Measurements from ENCODE around the gene ACAD11. TPM values are rescaled to one million over a fixed set of nuclear protein-coding genes. Genes with fewer than 3 reads are reported as not detected.

Gene ACAD11
- total RNA-seq, 2 donors from 2014 or later = 52.8 to 100 TPM

DNA sequence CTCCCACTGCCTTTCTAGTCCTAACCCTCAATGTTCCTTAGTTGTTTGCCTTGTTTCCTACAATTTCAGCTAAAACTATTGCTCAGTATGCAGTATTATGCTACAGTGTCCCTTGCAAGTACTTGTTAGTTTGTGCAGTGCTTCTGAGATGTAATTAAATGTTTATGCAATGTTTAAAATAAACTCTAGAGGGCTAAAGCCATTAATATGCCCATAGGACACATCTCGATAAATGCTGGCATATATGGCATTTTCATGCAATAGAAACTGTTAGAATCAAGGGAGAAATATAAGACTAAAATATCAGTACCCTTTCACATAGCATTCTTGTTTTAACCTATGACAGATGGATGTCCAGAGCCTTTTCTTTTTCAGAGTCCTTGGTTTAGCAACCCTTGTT, 122.3 kb downstream of the ACAD11 start:
- ATAC-seq (ENCODE audit: insufficient number of reproducible peaks, low FRiP score, low read depth) (no peak), DNase-seq (ENCODE audit: low spot score) (no peak)
- Histone ChIP-seq H3K27me3 (replicated peaks; ENCODE audit: insufficient read depth) (no peaks in the 10 kb centered on the region), H3K27ac (peak overlapping the region in 1 of 2 donors; percentile 54), H3K4me1 (ENCODE audit: control insufficient read depth in 1 of 2, low read depth in 2 of 2) (peaks cover 5 to 12% of the 10 kb centered on the region in 2 donors), H3K9me3 (no peaks in the 10 kb centered on the region), H3K4me3 (no peak overlapping the region), H3K36me3 (peaks cover 13% of the 10 kb centered on the region)
- TF ChIP-seq, protein P1, sequence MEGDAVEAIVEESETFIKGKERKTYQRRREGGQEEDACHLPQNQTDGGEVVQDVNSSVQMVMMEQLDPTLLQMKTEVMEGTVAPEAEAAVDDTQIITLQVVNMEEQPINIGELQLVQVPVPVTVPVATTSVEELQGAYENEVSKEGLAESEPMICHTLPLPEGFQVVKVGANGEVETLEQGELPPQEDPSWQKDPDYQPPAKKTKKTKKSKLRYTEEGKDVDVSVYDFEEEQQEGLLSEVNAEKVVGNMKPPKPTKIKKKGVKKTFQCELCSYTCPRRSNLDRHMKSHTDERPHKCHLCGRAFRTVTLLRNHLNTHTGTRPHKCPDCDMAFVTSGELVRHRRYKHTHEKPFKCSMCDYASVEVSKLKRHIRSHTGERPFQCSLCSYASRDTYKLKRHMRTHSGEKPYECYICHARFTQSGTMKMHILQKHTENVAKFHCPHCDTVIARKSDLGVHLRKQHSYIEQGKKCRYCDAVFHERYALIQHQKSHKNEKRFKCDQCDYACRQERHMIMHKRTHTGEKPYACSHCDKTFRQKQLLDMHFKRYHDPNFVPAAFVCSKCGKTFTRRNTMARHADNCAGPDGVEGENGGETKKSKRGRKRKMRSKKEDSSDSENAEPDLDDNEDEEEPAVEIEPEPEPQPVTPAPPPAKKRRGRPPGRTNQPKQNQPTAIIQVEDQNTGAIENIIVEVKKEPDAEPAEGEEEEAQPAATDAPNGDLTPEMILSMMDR (IDR thresholded peaks at IDR 0.05) = no peak

DNA sequence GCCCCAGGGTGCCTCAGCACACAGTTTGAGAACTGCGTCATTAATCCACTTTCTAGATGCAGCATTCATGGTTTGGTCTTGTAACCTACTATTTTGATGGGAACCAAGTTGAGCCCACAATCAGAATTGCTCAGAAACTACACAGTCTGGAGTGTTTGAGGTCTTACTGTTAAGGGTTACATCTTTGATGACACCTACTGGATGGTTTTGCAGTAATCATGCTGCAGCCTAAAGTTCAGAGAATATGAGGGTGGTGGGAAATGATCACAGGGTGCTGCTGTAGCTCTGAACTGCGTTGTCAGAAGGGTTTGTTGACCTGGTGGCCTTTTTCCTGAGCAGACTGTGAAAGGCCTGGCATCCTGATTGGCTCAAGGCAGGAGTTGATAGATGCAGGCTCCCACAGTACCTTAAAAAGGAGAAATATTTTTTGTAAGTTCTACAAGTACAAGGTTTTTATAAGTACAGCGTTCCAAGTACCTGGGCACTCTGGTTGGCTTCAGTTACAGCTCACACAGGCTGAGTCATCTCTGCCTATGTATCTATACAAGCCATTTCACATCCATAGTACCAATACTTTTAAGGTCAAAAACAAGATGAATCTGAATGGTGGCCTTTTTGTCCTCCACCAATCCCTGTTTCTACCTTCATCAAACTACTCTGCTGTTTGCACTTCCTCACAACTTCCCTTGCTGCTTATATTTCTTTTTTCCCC, 123.0 kb downstream of the ACAD11 start:
- no peaks in the 10 kb centered on the region for H3K27me3 ChIP-seq (replicated peaks; ENCODE audit: insufficient read depth)
- DNase-seq (ENCODE audit: low spot score) (no peak), ATAC-seq (ENCODE audit: insufficient number of reproducible peaks, low FRiP score, low read depth) (peak; percentile 2)
- H3K36me3 ChIP-seq = peaks cover 13% of the 10 kb centered on the region
- no peak overlapping the region for H3K4me3 ChIP-seq
- H3K9me3 ChIP-seq = no peaks in the 10 kb centered on the region
- TF ChIP-seq, protein P1 (IDR thresholded peaks at IDR 0.05) = no peak
- peak overlapping the region; percentile 35 to 54 for H3K27ac ChIP-seq
- peaks cover 5 to 12% of the 10 kb centered on the region in 2 donors for H3K4me1 ChIP-seq (ENCODE audit: control insufficient read depth in 1 of 2, low read depth in 2 of 2)

DNA sequence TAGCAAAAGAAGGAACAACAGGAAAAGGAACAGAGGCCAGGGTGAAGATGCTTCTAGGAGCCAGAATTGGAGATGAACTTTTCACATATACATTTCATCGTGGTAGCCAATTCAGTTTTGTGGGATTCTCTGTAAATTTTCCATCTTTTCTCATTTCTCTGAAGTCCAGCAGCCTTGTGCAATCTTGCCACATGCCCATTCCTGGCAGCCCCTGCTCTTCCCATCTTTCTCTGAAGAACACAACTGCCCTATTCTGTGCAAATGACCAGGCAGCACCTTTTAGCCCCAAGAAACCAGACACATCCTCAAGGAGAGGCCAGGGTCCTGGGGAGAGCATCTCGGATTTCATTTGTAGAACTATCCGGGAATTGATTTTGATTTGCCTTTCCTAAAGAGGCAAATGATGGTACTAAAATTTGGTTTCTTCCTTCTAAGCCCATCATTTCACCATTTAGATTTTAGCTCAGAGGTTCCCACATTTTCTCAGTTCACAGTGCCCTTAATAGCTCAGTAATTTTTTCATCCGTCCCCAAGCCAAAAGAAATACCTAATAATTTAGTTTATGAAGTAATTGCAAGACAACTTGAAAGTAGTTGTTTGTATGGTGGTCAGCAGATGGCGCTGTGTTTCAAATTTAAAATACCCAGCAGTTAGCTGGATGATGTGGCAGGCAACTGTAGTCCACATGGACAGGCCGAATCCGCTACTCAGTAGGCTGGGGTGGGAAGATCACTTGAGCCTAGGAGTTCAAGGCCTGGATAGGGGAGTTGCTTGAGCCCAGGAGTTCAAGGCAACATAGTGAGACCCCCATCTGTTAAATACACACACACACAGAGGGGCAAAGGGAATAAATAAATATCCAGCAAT, 123.8 kb downstream of the ACAD11 start:
- H3K4me3 ChIP-seq = no peak overlapping the region
- H3K9me3 ChIP-seq = no peaks in the 10 kb centered on the region
- TF ChIP-seq, protein P1 (IDR thresholded peaks at IDR 0.05) = peak; percentile 72
- peaks cover 5 to 12% of the 10 kb centered on the region in 2 donors for H3K4me1 ChIP-seq (ENCODE audit: control insufficient read depth in 1 of 2, low read depth in 2 of 2)
- peak overlapping the region; percentile 35 to 54 for H3K27ac ChIP-seq
- ATAC-seq (ENCODE audit: insufficient number of reproducible peaks, low FRiP score, low read depth) (peak; percentile 82), DNase-seq (ENCODE audit: low spot score) (peak; percentile 36)
- no peaks in the 10 kb centered on the region for H3K27me3 ChIP-seq (replicated peaks; ENCODE audit: insufficient read depth)
- H3K36me3 ChIP-seq = peaks cover 15% of the 10 kb centered on the region

DNA sequence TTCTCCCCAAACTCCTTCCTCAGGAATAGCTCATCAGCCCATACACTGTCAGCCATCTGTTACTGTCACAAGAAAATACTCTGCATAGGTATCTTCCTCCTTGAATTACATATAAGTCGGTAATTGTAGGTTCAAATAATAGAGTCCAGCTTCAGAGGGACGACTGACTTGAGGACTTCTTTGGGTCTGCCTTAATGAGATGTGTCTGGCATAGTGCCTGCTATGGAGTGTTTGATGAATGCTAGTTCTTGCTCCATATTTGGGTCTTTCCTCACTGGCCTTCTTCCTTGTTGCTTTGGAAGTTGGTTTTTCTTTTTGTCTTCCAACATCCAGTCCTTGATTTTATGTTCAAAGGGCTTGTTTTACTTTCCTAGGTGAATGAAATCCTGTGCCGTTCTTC, 129.0 kb downstream of the ACAD11 start:
- peaks cover 13% of the 10 kb centered on the region for H3K36me3 ChIP-seq
- no peak for ATAC-seq (ENCODE audit: insufficient number of reproducible peaks, low FRiP score, low read depth)
- DNase-seq (ENCODE audit: low spot score) = no peak
- TF ChIP-seq, protein P1 (IDR thresholded peaks at IDR 0.05) = no peak
- H3K27me3 ChIP-seq (replicated peaks; ENCODE audit: insufficient read depth) = no peaks in the 10 kb centered on the region
- H3K9me3 ChIP-seq = no peaks in the 10 kb centered on the region
- H3K4me1 ChIP-seq (ENCODE audit: control insufficient read depth in 1 of 2, low read depth in 2 of 2) = peaks cover 0 to 1% of the 10 kb centered on the region in 2 donors
- no peak overlapping the region for H3K4me3 ChIP-seq
- H3K27ac ChIP-seq = no peak overlapping the region

DNA sequence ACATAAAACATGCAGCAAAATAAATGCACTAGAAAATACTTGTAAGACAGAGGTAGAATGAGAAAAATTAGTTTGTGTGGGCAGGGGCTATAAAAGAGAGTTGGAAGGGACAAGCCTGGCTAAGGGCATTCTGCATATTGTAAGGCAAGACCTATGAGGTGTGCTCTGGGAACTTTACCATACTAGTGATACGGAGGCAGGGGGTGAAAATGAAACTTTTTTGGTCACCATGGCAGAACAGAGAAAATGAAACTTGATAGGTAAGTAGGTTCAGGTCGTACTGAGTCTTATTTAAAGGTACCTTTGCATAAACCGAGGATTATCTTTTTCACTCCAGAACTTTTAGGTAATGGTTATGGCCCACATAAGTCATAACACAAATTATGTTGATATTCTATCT, 137.3 kb downstream of the ACAD11 start:
- H3K27ac ChIP-seq = no peak overlapping the region
- H3K4me1 ChIP-seq (ENCODE audit: control insufficient read depth in 1 of 2, low read depth in 2 of 2) = no peaks in the 10 kb centered on the region
- H3K4me3 ChIP-seq = peak overlapping the region; percentile 33
- H3K36me3 ChIP-seq = peaks cover 31% of the 10 kb centered on the region
- DNase-seq (ENCODE audit: low spot score) (no peak), ATAC-seq (ENCODE audit: insufficient number of reproducible peaks, low FRiP score, low read depth) (no peak)
- TF ChIP-seq, protein P1 (IDR thresholded peaks at IDR 0.05) = no peak
- no peaks in the 10 kb centered on the region for H3K27me3 ChIP-seq (replicated peaks; ENCODE audit: insufficient read depth)
- no peaks in the 10 kb centered on the region for H3K9me3 ChIP-seq

Measured in thoracic aorta (tissue), 2 donors.